ENCODE data around the gene BCAS4.
"Not testable (repeated sequence)": the region's sequence is repeated elsewhere in the genome, so short reads cannot be mapped to it uniquely, and the experiment has no call there.

BCAS4 gene

DNA sequence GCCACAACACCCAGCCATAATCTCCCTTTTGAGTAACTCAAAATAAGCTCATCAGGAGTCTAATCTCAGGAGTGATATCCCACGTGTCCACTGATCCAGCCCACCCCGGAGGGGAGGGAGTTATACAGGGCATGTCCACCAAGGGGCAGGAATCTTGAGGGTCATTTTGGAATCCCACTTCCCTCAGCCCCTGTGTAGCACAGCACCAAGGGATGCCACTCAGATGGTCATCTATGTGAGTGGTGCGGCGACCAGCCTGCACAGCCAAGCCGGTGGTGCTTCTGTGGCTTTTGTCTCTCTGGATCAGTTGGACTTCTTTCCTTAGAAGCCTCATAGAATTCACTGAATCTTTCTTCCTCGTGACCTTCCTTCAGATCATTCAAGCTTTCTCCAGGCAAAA, 11.0 kb upstream of the BCAS4 start:
- Mint-ChIP-seq H3K9me3 (no peaks in the 10 kb centered on the region), H3K27me3 (peaks cover 7% of the 10 kb centered on the region)

GRCh38 chr20:50784464-50784863, 10.4 kb upstream of the BCAS4 start:
- no peak overlapping the region for H3K4me3 Mint-ChIP-seq

More for the DNA sequence above, 11.0 kb upstream of the BCAS4 start:
- DNase-seq (ENCODE audit: low spot score in 2 of 2) (no peak), ATAC-seq (ENCODE audit: low read depth) (no peak)
- Mint-ChIP-seq H3K27ac (no peak overlapping the region), H3K36me3 (no peaks in the 10 kb centered on the region), H3K4me1 (no peaks in the 10 kb centered on the region), H3K4me3 (no peak overlapping the region)

GRCh38 chr20:50786703-50787102, 8.2 kb upstream of the BCAS4 start:
- peaks cover 3% of the 10 kb centered on the region for H3K27me3 Mint-ChIP-seq
- no peak overlapping the region for H3K4me3 Mint-ChIP-seq
- no peak overlapping the region for H3K27ac Mint-ChIP-seq
- no peaks in the 10 kb centered on the region for H3K9me3 Mint-ChIP-seq
- peaks cover 3% of the 10 kb centered on the region for H3K4me1 Mint-ChIP-seq
- no peak for ATAC-seq (ENCODE audit: low read depth)
- H3K36me3 Mint-ChIP-seq = no peaks in the 10 kb centered on the region
- no peak for DNase-seq (ENCODE audit: low spot score in 2 of 2)

More at GRCh38 chr20:50784464-50784863, 10.4 kb upstream of the BCAS4 start:
- peaks cover 7% of the 10 kb centered on the region for H3K27me3 Mint-ChIP-seq
- H3K4me1 Mint-ChIP-seq = no peaks in the 10 kb centered on the region
- H3K9me3 Mint-ChIP-seq = no peaks in the 10 kb centered on the region
- H3K27ac Mint-ChIP-seq = no peak overlapping the region
- DNase-seq (ENCODE audit: low spot score in 2 of 2) (no peak), ATAC-seq (ENCODE audit: low read depth) (no peak)
- no peaks in the 10 kb centered on the region for H3K36me3 Mint-ChIP-seq

DNA sequence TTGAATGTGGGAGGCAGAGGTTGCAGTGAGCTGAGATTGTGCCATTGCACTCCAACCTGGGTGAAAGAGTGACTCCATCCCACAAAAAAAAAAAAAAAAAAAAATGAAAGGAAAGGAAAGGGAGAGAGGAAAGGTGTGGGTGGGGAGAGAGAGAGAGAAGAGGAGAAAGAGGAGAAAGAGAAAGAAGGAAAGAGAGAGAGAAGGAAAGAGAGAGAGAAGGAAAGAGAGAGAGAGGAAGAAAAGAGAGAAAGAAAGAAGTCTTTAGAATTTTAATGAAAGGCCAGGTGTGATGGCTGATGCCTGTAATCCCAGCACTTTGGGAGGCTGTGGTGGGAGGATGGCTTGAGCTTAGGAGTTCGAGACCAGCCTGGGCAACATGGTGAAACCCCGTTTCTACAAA, 7.7 kb upstream of the BCAS4 start:
- DNase-seq (ENCODE audit: low spot score in 2 of 2) = no peak
- no peak overlapping the region for H3K27ac Mint-ChIP-seq
- no peak overlapping the region for H3K4me3 Mint-ChIP-seq
- H3K27me3 Mint-ChIP-seq = peaks cover 1% of the 10 kb centered on the region
- H3K9me3 Mint-ChIP-seq = no peaks in the 10 kb centered on the region
- no peaks in the 10 kb centered on the region for H3K36me3 Mint-ChIP-seq
- H3K4me1 Mint-ChIP-seq = peaks cover 3% of the 10 kb centered on the region
- no peak for ATAC-seq (ENCODE audit: low read depth)

DNA sequence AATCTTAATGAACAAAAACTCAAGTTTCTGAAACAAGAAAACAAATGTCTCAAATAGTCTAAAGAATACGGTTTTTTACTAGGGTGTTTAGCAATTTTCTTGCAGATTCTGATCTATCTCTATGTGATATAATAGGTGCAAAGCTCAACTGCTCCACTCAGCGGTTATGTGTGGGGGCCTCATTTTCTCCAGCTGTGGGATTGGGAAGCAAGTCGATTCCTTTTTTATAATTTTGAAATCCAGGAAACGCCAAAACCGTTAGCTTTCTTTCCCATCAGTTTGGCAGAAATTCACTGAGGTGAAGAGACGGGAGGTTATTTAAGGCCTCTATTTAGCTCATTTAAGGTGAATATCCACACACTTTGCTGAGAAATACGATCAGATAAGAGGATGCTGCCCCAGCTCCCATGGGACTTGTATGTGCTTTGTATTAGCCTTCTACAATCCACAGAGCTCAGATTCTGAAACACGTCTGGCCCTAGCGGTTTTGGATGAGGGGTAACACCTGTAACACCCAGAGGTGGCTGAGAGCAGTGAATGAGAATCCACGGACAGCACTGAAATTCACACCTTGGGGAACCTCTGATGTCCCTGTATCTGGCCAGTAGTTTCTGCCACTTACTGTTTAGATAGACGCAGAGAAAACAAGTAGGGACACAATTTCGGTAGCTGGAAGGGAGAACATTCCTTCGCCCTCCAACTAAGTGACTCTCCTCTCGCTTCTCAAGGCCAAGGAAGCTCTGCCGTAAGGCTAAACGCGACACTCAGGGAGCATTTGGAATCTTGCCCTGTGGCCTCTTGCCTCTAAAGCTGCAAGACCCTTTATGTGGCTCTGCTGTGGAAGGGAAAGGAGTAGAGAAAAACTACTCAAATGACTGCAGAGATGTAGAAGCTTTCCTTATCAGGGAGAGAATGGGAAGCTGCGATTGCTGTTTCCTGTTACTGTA, 6.5 kb upstream of the BCAS4 start:
- Mint-ChIP-seq H3K4me1 (peaks cover 3% of the 10 kb centered on the region), H3K36me3 (no peaks in the 10 kb centered on the region), H3K4me3 (no peak overlapping the region), H3K9me3 (no peaks in the 10 kb centered on the region), H3K27me3 (peaks cover 1% of the 10 kb centered on the region), H3K27ac (no peak overlapping the region)
- ATAC-seq (ENCODE audit: low read depth) (no peak), DNase-seq (ENCODE audit: low spot score in 2 of 2) (no peak)

- no peak overlapping the region for H3K4me3 Mint-ChIP-seq
- no peaks in the 10 kb centered on the region for H3K36me3 Mint-ChIP-seq
- H3K27ac Mint-ChIP-seq = peak overlapping the region; percentile 69
- peaks cover 3% of the 10 kb centered on the region for H3K4me1 Mint-ChIP-seq
- H3K9me3 Mint-ChIP-seq = no peaks in the 10 kb centered on the region
- no peaks in the 10 kb centered on the region for H3K27me3 Mint-ChIP-seq
- ATAC-seq (ENCODE audit: low read depth) (no peak), DNase-seq (ENCODE audit: low spot score in 2 of 2) (no peak)
Observed at GRCh38 chr20:50789968-50790650, 4.8 kb upstream of the BCAS4 start.

GRCh38 chr20:50790651-50791277, 4.1 kb upstream of the BCAS4 start:
- no peaks in the 10 kb centered on the region for H3K27me3 Mint-ChIP-seq
- H3K4me1 Mint-ChIP-seq = peaks cover 3% of the 10 kb centered on the region
- H3K36me3 Mint-ChIP-seq = no peaks in the 10 kb centered on the region
- DNase-seq (ENCODE audit: low spot score in 2 of 2) (peak; percentile 76 to 78), ATAC-seq (ENCODE audit: low read depth) (peak; percentile 57)
- H3K4me3 Mint-ChIP-seq = no peak overlapping the region
- no peaks in the 10 kb centered on the region for H3K9me3 Mint-ChIP-seq
- H3K27ac Mint-ChIP-seq = peak overlapping the region; percentile 69

DNA sequence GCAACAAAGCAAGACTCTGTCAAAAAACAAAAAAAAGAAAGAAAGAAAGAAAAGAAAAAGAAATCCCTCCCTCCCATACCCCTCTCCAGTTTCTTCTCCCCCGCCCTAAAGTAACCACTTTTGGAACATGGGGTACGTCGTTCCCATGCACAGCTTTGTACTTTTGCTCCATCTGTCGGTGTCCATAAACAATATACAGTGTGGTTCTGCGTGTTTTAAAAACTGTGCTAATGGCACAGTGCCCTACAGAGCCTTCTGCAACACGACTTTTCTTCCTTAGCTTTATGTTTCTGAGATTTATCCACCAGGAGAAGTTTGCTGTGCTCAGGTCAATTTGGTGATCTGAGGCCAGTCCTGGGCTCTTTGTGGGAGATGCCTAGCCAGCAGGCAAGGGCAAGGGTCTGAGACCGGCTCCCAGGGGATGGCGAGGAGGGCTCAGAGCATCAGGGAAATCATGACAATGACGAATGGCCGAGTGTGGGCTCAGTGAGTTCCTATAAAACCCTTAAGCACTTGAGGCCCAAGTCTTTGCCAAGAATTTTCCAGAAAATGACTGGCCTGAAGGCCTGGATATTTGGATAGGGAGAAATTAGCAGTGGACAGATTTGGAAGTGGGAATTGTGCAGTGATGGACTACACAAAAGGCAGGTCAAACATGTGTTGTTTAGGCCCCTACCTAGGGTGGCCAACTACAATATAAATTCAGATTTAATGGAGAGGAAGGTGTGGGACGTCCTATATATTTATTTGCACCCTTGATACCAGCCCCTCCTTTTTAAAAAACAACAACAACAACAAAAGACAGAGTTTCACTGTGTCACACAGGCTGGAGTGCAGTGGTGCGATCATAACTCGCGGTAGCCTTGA, 1.9 kb upstream of the BCAS4 start:
- Mint-ChIP-seq H3K27ac (peak overlapping the region; percentile 31), H3K4me1 (peaks cover 8% of the 10 kb centered on the region), H3K27me3 (no peaks in the 10 kb centered on the region), H3K4me3 (no peak overlapping the region), H3K9me3 (no peaks in the 10 kb centered on the region), H3K36me3 (no peaks in the 10 kb centered on the region)
- no peak for DNase-seq (ENCODE audit: low spot score in 2 of 2)
- no peak for ATAC-seq (ENCODE audit: low read depth)

DNA sequence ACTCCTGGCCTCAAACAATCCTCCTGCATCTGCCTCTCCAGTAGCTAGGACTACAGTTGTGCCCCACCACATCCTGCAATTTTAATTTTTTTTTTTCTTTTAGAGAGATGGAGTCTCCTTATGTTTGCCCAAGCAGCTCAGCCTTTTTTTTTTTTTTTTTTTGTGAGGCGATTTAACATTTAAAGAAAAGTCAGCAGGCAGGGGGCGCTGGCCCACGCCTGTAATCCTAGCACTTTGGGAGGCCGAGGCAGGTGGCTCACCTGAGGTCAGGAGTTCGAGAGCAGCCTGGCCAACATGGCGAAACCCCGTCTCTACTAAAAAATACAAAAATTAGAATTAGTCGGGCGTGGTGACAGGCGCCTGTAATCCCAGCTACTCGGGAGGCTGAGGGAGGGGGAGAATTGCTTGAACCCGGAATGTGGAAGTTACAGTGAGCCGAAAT, 1.3 kb upstream of the BCAS4 start:
- H3K36me3 Mint-ChIP-seq; H3K9me3 Mint-ChIP-seq; H3K27me3 Mint-ChIP-seq; ATAC-seq (ENCODE audit: low read depth): not testable (repeated sequence)
- H3K4me3 Mint-ChIP-seq = peak overlapping the region; percentile 59
- DNase-seq (ENCODE audit: low spot score in 2 of 2) = peak in 1 of 2 donors; percentile 39
- peaks cover 11% of the 10 kb centered on the region for H3K4me1 Mint-ChIP-seq
- peak overlapping the region; percentile 20 for H3K27ac Mint-ChIP-seq

DNA sequence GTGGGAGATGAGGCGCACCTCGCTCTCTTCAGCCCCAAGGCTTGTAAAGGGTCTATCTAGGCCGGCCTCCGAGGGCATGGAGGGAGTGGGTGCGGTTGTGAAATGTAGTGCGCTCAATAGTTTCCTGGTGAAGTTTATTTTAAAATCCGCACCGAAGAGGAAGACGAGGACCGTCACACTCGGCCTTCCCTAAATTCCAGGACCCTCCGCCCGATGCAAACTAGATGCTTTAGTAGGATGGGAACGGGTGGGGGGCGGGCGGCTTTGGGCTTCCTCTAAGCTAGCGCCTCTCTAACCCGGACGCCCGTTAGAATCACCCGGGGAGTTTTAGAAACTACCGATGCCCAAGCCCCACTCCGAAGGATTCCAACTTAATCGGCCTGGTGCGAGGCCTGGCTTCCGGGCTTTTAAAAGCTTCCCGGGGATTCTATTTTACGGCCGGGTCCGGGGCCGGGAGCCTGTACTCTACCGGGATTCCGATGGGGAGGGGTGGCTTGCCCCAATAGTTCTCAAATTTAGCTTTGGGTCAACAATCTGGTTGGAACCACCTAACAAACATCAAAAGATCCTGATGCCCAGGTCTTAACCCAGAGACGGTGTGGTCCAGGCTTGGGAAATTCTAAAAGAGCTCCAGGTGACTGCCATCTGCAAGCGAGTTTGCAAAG, 548 bp upstream of the BCAS4 start:
- DNase-seq (ENCODE audit: low spot score in 2 of 2) = no peak
- ATAC-seq (ENCODE audit: low read depth) = no peak
- peak overlapping the region; percentile 72 for H3K4me3 Mint-ChIP-seq

GRCh38 chr20:50797142-50797541, 2.3 kb downstream of the BCAS4 start:
- H3K4me3 Mint-ChIP-seq = peak overlapping the region; percentile 27
- no peaks in the 10 kb centered on the region for H3K9me3 Mint-ChIP-seq
- peaks cover 26% of the 10 kb centered on the region for H3K4me1 Mint-ChIP-seq
- H3K27me3 Mint-ChIP-seq = no peaks in the 10 kb centered on the region
- H3K36me3 Mint-ChIP-seq = peaks cover 9% of the 10 kb centered on the region
- no peak overlapping the region for H3K27ac Mint-ChIP-seq
- DNase-seq (ENCODE audit: low spot score in 2 of 2) = no peak
- ATAC-seq (ENCODE audit: low read depth) = no peak

More for the DNA sequence above, 548 bp upstream of the BCAS4 start:
- Mint-ChIP-seq H3K4me1 (peaks cover 17% of the 10 kb centered on the region), H3K27me3 (no peaks in the 10 kb centered on the region), H3K27ac (peak overlapping the region; percentile 20), H3K36me3 (peaks cover 2% of the 10 kb centered on the region), H3K9me3 (no peaks in the 10 kb centered on the region)

- peak overlapping the region; percentile 92 for H3K27ac Mint-ChIP-seq
Observed at GRCh38 chr20:50798650-50799049, 3.8 kb downstream of the BCAS4 start.

More at GRCh38 chr20:50798650-50799049, 3.8 kb downstream of the BCAS4 start:
- ATAC-seq (ENCODE audit: low read depth) (no peak), DNase-seq (ENCODE audit: low spot score in 2 of 2) (no peak)
- Mint-ChIP-seq H3K9me3 (no peaks in the 10 kb centered on the region), H3K4me3 (peak overlapping the region; percentile 81), H3K36me3 (peaks cover 9% of the 10 kb centered on the region), H3K27me3 (no peaks in the 10 kb centered on the region), H3K4me1 (peaks cover 26% of the 10 kb centered on the region)
